CD4-positive, alpha-beta T cell treated with Interferon gamma for 1 hour (primary cell): ENCODE data around the gene CAMTA1.
"Not testable (repeated sequence)": the region's sequence is repeated elsewhere in the genome, so short reads cannot be mapped to it uniquely, and the experiment has no call there.

Source experiments
- DNase-seq: peaks from one replicate; pipeline ENCODE4 v3.0.0-alpha.2; 2020

The CAMTA1 gene

DNA sequence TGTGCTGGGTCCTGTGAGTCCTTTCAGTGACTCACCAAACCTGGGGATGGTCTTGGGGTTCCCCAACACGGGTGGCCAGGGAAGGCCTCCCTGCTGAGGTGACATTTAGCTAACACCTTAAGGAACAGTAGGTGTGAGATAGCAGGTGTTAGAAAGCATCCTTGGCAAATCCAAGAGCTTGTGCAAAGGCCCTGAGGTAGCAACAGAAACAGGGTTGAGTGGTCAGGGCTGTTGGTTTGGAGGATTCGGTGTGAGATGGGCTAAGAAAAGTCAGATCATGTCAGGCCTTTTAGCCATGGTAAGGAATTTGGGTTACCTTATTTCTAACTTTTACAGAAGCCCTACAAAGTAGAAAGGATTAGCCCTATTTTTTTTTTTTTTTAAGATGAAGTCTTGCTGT is 343.0 kb downstream of the CAMTA1 start:
- no peak for DNase-seq

GRCh38 chr1:7130127-7130526 is 344.9 kb downstream of the CAMTA1 start:
- no peak for DNase-seq

DNA sequence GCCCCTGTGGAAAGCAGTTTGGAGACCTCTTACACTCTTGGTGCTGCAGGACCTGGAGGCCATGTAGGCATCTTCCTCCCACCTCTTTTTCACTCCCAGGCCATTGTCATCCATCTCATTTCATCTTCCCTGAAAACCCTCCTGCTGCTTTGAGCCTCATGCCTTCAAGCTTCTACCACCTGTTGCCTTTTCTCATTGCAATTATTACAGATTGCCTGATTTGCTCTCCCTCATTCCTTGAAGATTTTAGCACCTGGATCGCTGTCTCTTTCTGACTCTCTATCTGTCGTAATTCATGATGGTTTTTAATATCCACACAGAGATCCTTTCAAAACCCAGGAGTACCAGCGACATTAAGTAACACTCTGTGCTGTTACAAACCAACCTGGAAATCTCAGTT is 350.2 kb downstream of the CAMTA1 start:
- DNase-seq, result no peak

- DNase-seq, result no peak
Measured at GRCh38 chr1:7136166-7136953, 351.1 kb downstream of the CAMTA1 start.

DNA sequence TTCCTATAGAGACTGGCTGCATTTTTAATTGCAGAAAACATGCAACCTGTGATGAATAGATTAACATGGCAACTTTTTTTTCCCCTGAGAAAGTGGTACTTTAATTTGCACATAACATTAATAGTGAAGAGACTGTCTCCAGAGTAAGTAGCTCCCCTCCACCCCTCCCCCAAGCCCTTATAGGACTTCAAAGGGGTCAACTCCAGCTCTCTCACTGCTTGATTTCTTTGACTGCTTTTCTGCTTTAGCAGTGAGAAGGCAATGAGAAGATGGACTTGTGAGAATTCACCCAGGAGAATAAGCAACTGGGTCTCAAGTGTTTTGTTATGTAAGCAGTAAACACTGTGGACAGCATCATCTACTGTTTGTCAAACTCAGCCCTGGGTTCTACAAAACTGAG is 355.0 kb downstream of the CAMTA1 start:
- no peak for DNase-seq

GRCh38 chr1:7145947-7146346 is 360.7 kb downstream of the CAMTA1 start:
- no peak for DNase-seq

DNA sequence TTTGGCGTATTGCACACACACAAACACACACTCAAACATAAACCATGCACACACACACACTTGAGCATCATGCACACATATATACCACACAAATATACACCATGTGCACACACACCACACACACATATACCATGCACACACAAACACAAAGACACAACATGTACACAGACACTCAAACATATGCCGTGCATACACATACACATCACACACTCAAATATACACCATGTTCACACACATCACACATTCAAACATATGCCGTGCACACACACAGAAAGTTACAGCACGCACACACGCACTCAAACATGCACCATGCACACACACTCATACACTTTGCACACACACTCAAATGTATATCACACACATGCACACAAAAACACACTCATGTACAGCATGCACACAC is 361.5 kb downstream of the CAMTA1 start:
- no peak for DNase-seq

- DNase-seq, result not testable (repeated sequence)
Measured at GRCh38 chr1:7147581-7148282, 362.5 kb downstream of the CAMTA1 start.

GRCh38 chr1:7149080-7149838 is 364.0 kb downstream of the CAMTA1 start:
- no peak for DNase-seq

DNA sequence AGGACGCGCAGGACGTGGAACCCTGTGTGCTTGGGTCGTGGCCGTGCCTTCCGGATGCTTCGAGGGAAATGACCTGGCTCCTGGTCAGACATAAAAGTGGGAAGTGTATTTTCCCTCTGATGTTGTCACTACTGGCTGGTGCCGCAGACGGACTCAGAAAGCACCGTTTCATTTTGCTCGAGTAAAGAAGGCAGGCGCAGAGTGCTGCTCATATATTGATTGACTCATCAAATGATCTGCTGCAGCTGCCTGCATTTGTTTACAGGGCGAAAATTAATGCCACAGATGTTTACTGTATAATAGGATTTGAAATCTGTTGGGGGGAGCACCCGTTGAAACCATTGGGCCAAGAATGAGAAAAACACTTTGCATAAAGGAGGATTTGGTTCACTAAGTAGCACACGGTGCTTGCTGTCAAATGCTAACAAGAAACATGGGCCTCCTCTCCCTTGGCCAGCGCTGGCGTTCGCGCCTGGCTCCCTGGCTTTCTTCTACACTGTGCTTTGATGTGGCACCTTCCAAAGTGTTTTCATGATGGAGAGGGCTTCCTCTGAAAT is 365.5 kb downstream of the CAMTA1 start:
- DNase-seq, result no peak

DNA sequence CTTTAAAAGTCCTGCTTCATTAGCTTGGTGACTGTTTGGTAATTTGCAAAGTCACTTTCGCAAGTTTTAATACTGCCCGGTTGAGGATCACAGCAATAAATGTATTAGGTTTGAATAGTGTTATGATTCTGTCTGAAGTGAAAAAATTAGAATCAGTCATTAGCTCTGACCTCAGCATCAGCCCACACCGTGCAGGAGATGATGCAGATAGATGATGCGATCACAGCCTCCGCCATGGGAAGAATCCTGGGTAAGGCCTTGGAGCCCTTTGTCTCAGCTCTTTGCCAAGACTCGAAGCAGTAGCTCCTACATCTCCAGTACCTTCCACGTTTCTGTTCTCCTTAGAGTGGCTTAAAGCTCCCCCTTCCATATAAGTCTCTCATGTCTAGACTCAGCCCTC is 366.7 kb downstream of the CAMTA1 start:
- no peak for DNase-seq

GRCh38 chr1:7152655-7153054 is 367.4 kb downstream of the CAMTA1 start:
- DNase-seq, result no peak

DNA sequence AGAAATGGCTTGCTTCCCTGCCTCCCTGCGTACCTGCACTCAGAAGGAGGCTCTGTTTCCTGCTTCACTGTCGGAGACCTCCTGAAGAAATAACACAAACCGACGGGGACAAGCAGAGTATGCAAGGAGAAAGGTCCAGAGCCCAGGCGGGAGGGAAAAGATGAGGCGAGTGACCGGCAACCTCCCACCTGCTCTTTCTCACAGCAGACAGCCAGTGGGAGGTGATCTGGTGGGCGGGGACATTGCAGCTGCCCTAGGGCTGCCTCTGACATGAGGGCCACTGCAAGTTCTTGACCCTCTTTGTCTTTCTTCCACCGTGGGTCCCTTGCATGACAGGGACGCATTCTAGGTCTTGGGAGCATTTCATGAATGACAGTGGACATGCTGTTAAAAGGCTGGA is 368.2 kb downstream of the CAMTA1 start:
- DNase-seq, result no peak

GRCh38 chr1:7159116-7159781 is 374.0 kb downstream of the CAMTA1 start:
- DNase-seq, result no peak

DNA sequence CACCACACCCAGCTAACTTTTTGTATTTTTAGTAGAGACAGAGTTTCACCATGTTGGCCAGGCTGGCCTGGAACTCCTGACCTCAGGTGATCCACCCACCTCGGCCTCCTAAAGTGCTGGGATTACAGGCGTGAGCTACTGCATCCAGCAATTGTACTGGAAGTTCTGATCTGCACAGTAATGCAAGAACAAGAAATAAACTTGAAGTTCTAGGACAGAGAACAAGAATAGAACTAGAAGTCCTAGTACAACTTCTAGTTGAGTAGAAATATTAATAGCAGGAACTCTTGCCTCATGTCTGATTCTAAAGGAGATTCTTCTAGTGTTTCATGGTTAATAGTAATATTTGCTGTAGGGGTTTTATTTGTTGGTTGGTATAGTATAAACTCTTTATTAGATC is 383.3 kb downstream of the CAMTA1 start:
- DNase-seq, result not testable (repeated sequence)

GRCh38 chr1:7171168-7171567 is 385.9 kb downstream of the CAMTA1 start:
- no peak for DNase-seq

GRCh38 chr1:7171574-7171973 is 386.3 kb downstream of the CAMTA1 start:
- DNase-seq, result no peak

DNA sequence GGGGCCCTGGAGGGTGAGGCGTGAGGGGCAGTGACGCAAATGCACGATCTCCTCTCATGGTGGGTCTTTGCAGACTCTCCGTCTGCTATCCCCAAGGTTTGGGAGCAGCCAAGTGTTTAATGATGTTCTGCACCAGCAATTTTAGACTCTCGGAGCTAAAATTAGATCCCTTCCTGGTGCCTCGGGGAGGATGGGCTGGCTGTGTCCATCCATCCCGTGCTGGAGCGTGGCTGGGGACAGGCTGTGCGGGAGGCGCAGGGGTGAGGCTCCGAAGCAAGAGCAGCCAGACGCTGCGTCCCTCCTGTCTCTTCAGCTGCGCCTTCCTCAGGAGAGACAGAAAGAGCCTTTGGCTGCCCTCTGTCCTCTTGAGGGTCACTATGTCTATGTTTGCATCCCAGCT is 387.6 kb downstream of the CAMTA1 start:
- DNase-seq, result no peak

DNA sequence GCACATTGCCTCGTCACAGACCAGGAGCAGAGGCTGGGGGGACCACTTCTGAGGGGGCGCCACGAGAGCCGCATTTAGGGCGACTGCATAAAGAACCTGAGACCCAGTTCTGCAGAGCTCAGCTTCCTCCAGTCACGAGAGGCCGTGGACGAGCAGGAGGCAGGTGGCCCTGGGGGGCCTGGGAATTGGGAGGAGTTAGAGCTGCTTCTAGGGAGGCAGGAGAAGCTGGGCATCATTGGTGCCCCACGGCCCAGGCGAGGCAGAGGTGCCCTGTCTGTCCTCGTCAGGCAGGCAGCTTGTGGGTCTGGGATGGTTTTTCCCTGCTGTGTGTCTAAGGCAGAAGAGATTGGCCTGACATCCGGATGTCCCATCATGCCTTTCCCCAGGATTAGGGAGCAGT is 389.3 kb downstream of the CAMTA1 start:
- DNase-seq, result no peak

GRCh38 chr1:7174980-7175906 is 390.0 kb downstream of the CAMTA1 start:
- DNase-seq, result no peak

- DNase-seq, result no peak
Measured at GRCh38 chr1:7177021-7177420, 391.8 kb downstream of the CAMTA1 start.
